Colonic mucosa (tissue), 4 donors: ENCODE data around the gene SFRP5. TPM values are rescaled to one million over a fixed set of nuclear protein-coding genes. Genes with fewer than 3 reads are reported as not detected.

Experiments used
- DNase-seq: peaks from one replicate; pipeline ENCODE4 v3.0.0-alpha.2; 2020
- H3K27ac ChIP-seq: fragments of 200-600 bp; one replicate; pipeline ENCODE4 v1.8.0; 2021
- H3K27me3 ChIP-seq: fragments of 200-600 bp; one replicate; pipeline ENCODE4 v1.8.0; 2021
- H3K36me3 ChIP-seq: fragments of 200-600 bp; one replicate; pipeline ENCODE4 v1.8.0; 2021
- H3K4me1 ChIP-seq: fragments of 200-600 bp; one replicate; pipeline ENCODE4 v1.8.0; 2021; ENCODE audit warnings: mild to moderate bottlenecking
- H3K4me3 ChIP-seq: fragments of 200-600 bp; one replicate; pipeline ENCODE4 v1.8.0; 2021
- H3K9ac ChIP-seq, 2 donors: one replicate each; pipeline ENCODE4 v1.7.0; 2013; ENCODE audit warnings: control low read depth in 2 of 2, low read depth in 2 of 2, low read length in 2 of 2
- H3K9me3 ChIP-seq: fragments of 200-600 bp; one replicate; pipeline ENCODE4 v1.8.0; 2021
- intact Hi-C: fragments of 100-400 bp; cut with DNase I; formaldehyde crosslinking; loops from one replicate; pipeline ENCODE4 v1.14.1; 2022
- total RNA-seq, 2 donors: library from RNA; stranded (reverse); fragmentation: NEBNext Ultra II Directional in 1 of 2; extraction: Animal tissue kit (Norgen Biotek cat#: 25700) in 1 of 2; gene quantifications; one replicate each; pipeline ENCODE4 v1.2.1, GENCODE V29; 2021
- TF ChIP-seq, protein P1 (sequence below): fragments of 200-600 bp; IDR thresholded peaks from one replicate; pipeline ENCODE4 v1.8.0; 2022; ENCODE audit warnings: antibody characterized with exemption, mild to moderate bottlenecking
- donor health status: healthy.
- donor health status: DM: no; HTN: no; CAD: no.
- donor health status: DM: no; HTN: no; CAD: no.

Gene SFRP5
- total RNA-seq, 2 donors from 2014 or later = 0.57 to 1.2 TPM

DNA sequence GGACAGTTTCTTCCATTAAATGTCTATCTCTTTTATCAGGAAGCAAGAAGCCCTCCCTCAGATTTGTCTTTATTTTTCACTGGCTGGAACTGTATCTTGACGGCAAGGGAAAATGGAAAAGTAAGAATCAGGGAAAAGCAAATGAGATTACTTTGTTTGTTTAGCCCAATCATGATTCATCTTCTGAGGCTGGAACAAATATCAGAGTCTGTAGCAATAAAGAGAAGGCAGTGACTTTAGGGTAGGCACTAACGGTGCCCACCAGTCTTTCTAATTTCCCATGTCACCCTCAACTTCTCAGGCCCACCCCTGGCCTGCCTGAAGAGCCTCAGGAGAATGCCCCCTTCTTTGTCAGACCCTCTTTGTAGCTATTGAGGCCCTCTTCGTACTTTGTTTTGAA is 41.5 kb upstream of the SFRP5 start:
- H3K4me3 ChIP-seq = no peak overlapping the region
- intact Hi-C loops = no loop called here
- H3K36me3 ChIP-seq = no peaks in the 10 kb centered on the region
- H3K27ac ChIP-seq = no peak overlapping the region
- H3K27me3 ChIP-seq = no peaks in the 10 kb centered on the region
- no peaks in the 10 kb centered on the region for H3K9me3 ChIP-seq
- DNase-seq = no peak
- TF ChIP-seq, protein P1, sequence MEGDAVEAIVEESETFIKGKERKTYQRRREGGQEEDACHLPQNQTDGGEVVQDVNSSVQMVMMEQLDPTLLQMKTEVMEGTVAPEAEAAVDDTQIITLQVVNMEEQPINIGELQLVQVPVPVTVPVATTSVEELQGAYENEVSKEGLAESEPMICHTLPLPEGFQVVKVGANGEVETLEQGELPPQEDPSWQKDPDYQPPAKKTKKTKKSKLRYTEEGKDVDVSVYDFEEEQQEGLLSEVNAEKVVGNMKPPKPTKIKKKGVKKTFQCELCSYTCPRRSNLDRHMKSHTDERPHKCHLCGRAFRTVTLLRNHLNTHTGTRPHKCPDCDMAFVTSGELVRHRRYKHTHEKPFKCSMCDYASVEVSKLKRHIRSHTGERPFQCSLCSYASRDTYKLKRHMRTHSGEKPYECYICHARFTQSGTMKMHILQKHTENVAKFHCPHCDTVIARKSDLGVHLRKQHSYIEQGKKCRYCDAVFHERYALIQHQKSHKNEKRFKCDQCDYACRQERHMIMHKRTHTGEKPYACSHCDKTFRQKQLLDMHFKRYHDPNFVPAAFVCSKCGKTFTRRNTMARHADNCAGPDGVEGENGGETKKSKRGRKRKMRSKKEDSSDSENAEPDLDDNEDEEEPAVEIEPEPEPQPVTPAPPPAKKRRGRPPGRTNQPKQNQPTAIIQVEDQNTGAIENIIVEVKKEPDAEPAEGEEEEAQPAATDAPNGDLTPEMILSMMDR = no peak
- no peaks in the 10 kb centered on the region for H3K4me1 ChIP-seq
- H3K9ac ChIP-seq = no peak overlapping the region

DNA sequence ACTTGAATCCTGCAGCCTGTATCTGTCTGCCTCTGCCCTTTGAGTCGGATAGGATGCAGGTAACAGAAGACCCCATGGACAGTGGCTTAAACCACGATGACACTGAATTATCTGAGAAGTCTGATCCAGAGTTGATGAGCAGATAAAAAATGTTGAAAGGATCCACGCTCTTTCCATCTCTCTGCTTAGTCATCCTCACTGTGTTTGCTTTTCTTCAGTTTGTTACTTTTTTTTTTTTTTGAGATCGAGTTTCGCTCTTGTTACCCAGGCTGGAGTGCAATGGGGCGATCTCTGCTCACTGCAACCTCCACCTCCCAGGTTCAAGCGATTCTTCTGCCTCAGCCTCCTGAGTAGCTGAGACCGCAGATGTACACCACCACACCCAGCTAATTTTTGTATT is 40.9 kb upstream of the SFRP5 start:
- no peaks in the 10 kb centered on the region for H3K9me3 ChIP-seq

GRCh38 chr10:97811958-97812357 is 40.2 kb upstream of the SFRP5 start:
- Histone ChIP-seq H3K36me3 (no peaks in the 10 kb centered on the region), H3K4me3 (no peak overlapping the region), H3K9me3 (no peaks in the 10 kb centered on the region), H3K9ac (no peak overlapping the region), H3K4me1 (no peaks in the 10 kb centered on the region), H3K27me3 (no peaks in the 10 kb centered on the region), H3K27ac (no peak overlapping the region)
- intact Hi-C loops = no loop called here
- TF ChIP-seq, protein P1 = no peak
- DNase-seq = no peak

More for the DNA sequence above, 40.9 kb upstream of the SFRP5 start:
- TF ChIP-seq, protein P1 = no peak
- Histone ChIP-seq H3K4me3 (no peak overlapping the region), H3K36me3 (no peaks in the 10 kb centered on the region), H3K4me1 (no peaks in the 10 kb centered on the region), H3K27me3 (no peaks in the 10 kb centered on the region), H3K9ac (no peak overlapping the region), H3K27ac (no peak overlapping the region)
- intact Hi-C loops = no loop called here
- no peak for DNase-seq

DNA sequence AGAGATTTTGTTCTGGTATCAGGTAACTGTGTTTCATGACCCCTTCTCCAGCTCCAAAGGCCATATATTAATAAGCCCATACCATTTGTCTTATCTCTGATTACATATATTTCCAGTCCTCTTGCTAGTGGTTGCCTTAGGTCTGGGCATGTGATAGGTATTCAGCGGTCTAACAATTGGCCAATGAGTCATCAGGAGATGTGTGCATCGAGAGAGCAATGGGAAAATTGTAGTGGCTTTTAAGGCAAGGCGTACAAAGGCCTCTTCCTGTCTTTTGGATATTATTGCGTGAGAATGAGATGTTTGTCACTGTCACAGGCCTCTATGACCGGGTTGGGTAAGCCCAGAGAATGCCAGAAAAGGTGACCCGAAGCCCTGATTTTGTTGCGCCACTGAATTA is 38.6 kb upstream of the SFRP5 start:
- TF ChIP-seq, protein P1 = no peak
- no peak overlapping the region for H3K4me3 ChIP-seq
- no peaks in the 10 kb centered on the region for H3K36me3 ChIP-seq
- DNase-seq = no peak
- no peaks in the 10 kb centered on the region for H3K4me1 ChIP-seq
- H3K27ac ChIP-seq = no peak overlapping the region
- intact Hi-C loops = no loop called here
- no peaks in the 10 kb centered on the region for H3K27me3 ChIP-seq
- no peaks in the 10 kb centered on the region for H3K9me3 ChIP-seq
- no peak overlapping the region for H3K9ac ChIP-seq

DNA sequence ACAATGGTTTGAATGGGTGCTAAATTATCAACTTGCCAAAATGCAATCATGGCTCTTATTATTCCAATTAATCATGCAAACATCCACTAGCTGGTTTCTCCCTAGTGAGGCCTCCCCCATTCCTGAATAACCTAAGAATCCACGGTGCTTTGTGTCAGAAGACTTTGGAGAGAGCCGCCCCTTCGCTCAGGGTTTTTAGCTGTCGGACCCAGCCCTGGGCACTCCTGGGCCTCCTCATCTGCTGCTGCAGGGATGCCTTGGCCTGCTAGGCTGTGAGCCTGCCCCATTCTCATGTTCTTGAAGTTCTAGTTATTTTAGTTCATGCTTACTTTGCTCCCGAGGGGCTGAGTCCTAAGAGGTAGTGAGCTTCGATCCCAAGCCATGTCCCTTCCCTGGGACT is 34.1 kb upstream of the SFRP5 start:
- intact Hi-C loops = no loop called here
- H3K4me3 ChIP-seq = no peak overlapping the region
- H3K4me1 ChIP-seq = no peaks in the 10 kb centered on the region
- H3K9me3 ChIP-seq = no peaks in the 10 kb centered on the region
- no peak overlapping the region for H3K9ac ChIP-seq
- no peak for DNase-seq
- TF ChIP-seq, protein P1 = no peak
- H3K27me3 ChIP-seq = no peaks in the 10 kb centered on the region
- no peaks in the 10 kb centered on the region for H3K36me3 ChIP-seq
- H3K27ac ChIP-seq = no peak overlapping the region
